ENCODE results near the gene STAC3. TPM values are rescaled to one million over a fixed set of nuclear protein-coding genes. Genes with fewer than 3 reads are reported as not detected.

Gene STAC3
- total and polyA plus RNA-seq, 2 experiments from 2014 or later = 0.48 to 3.0 TPM

- Histone ChIP-seq H3K79me2 (replicated peaks; ENCODE audit: insufficient read depth) (no peaks in the 10 kb centered on the region), H3K4me2 (no peak overlapping the region), H3K36me3 (ENCODE audit: insufficient read depth) (no peaks in the 10 kb centered on the region), H3F3A (replicated peaks; ENCODE audit: low read depth) (peaks cover 5% of the 10 kb centered on the region; the same call in 1 of the 2 replicates), H3K27me3 (ENCODE audit: insufficient read depth) (no peaks in the 10 kb centered on the region), H3K9me2 (ENCODE audit: insufficient read depth) (no peaks in the 10 kb centered on the region), H2AFZ (no peak overlapping the region), H3K4me3 (no peak overlapping the region), H4K20me1 (replicated peaks; ENCODE audit: insufficient read depth) (no peaks in the 10 kb centered on the region), H3K27ac (ENCODE audit: low read depth) (no peak overlapping the region), H3K4me1 (ENCODE audit: insufficient read depth) (peaks cover 16% of the 10 kb centered on the region)
- H3K36me3 Mint-ChIP-seq (ENCODE audit: low read depth) = peaks cover 12% of the 10 kb centered on the region
- peaks cover 9% of the 10 kb centered on the region for H3K27me3 Mint-ChIP-seq (ENCODE audit: insufficient read depth, low read depth, poor library complexity)
- DNase-seq (ENCODE audit: low spot score) (no peak), ATAC-seq (no peak)
- no peak overlapping the region for H3K4me3 Mint-ChIP-seq
- peaks cover 18% of the 10 kb centered on the region for H3K4me1 Mint-ChIP-seq
- TF ChIP-seq ZNF114 (CRISPR knock-in tag; IDR thresholded peaks at IDR 0.05) (no peak), JUNB (IDR thresholded peaks at IDR 0.05; ENCODE audit: unreplicated experiment) (no peak), ZNF331 (CRISPR knock-in tag; IDR thresholded peaks at IDR 0.05; ENCODE audit: low read depth) (no peak), EZH2phosphoT487 (IDR thresholded peaks at IDR 0.05; ENCODE audit: unreplicated experiment) (no peak), ZNF462 (CRISPR knock-in tag; IDR thresholded peaks at IDR 0.05) (no peak), REST (IDR thresholded peaks at IDR 0.05; ENCODE audit: unreplicated experiment) (no peak), CREB1 (CRISPR knock-in tag; IDR thresholded peaks at IDR 0.05; ENCODE audit: low read depth) (no peak), POLR2AphosphoS5 (IDR thresholded peaks at IDR 0.05; ENCODE audit: low read depth) (no peak), STAT1 (IDR thresholded peaks at IDR 0.05; ENCODE audit: unreplicated experiment) (no peak), EZH2 (IDR thresholded peaks at IDR 0.05; ENCODE audit: low read depth, unreplicated experiment) (no peak), NANOG (IDR thresholded peaks at IDR 0.05; ENCODE audit: borderline replicate concordance) (no peak)
- TF ChIP-seq, protein P1, sequence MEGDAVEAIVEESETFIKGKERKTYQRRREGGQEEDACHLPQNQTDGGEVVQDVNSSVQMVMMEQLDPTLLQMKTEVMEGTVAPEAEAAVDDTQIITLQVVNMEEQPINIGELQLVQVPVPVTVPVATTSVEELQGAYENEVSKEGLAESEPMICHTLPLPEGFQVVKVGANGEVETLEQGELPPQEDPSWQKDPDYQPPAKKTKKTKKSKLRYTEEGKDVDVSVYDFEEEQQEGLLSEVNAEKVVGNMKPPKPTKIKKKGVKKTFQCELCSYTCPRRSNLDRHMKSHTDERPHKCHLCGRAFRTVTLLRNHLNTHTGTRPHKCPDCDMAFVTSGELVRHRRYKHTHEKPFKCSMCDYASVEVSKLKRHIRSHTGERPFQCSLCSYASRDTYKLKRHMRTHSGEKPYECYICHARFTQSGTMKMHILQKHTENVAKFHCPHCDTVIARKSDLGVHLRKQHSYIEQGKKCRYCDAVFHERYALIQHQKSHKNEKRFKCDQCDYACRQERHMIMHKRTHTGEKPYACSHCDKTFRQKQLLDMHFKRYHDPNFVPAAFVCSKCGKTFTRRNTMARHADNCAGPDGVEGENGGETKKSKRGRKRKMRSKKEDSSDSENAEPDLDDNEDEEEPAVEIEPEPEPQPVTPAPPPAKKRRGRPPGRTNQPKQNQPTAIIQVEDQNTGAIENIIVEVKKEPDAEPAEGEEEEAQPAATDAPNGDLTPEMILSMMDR (conservative IDR thresholded peaks at IDR 0.05; ENCODE audit: low read depth in 2 of 2) = no peak
- TF ChIP-seq, protein P2, sequence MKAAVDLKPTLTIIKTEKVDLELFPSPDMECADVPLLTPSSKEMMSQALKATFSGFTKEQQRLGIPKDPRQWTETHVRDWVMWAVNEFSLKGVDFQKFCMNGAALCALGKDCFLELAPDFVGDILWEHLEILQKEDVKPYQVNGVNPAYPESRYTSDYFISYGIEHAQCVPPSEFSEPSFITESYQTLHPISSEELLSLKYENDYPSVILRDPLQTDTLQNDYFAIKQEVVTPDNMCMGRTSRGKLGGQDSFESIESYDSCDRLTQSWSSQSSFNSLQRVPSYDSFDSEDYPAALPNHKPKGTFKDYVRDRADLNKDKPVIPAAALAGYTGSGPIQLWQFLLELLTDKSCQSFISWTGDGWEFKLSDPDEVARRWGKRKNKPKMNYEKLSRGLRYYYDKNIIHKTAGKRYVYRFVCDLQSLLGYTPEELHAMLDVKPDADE (IDR thresholded peaks at IDR 0.05) = no peak
- H3K27ac Mint-ChIP-seq = no peak overlapping the region
- H3K9me3 Mint-ChIP-seq = no peaks in the 10 kb centered on the region
Observed at GRCh38 chr12:57263096-57263495, 12.1 kb upstream of the STAC3 start.

Data from GM23338 (cell line).